ENCODE results near the gene TNNI3. TPM values are rescaled to one million over a fixed set of nuclear protein-coding genes. Genes with fewer than 3 reads are reported as not detected.

Gene TNNI3
- total RNA-seq, 2 experiments from 2014 or later = not detected

DNA sequence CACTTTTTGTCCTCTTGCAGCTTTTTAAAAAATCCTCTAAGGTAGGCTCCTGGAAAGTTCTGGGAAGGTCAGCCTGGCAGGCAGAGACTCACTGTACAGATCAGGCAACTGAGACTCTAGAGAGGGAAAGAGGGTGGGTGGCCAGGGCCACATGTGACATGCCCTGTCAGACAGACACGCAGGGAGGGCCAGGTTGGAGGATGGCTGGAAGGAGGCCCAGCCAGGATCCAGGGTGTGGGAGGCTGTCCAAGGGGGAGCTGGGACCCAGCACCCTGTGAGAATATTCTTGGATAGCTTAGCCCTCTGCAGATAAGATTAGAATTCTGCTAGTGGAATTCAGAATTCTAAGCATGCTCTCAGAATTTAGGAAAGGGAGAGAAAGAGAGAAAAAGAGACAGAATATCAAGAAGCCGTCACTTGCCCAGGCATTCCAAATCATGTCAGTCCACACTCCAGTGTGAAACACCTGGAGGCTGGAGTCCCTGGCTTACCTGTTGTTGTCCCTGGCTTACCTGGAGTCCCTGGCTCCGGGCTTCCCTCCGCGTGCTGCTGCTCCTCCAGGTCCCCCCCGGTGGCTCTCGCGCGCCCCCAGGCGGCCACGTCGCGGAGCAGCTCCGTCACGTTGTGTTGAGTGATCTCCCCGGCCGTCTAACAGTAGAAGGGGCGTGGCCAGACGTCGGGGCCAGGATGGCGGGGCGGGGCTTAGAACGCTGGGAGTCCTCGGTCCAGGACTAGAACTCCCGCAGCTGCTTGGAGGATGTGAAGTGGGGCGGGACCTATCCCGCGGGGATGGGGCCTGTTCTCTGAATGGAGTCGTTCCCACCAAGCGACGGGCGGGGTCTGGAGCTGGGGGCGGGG lies 2.8 kb upstream of the TNNI3 start:
- no peak overlapping the region for H3K27ac Mint-ChIP-seq
- Histone ChIP-seq H3K36me3 (ENCODE audit: insufficient read depth, low read length) (no peaks in the 10 kb centered on the region), H3K27me3 (ENCODE audit: control insufficient read depth in 1 of 2, insufficient read depth in 2 of 2, low read length in 2 of 2) (peaks cover 64 to 74% of the 10 kb centered on the region in 2 experiments), H3K27ac (ENCODE audit: low read depth in 1 of 2, low read length in 2 of 2) (no peak overlapping the region), H3K4me3 (ENCODE audit: low read length) (no peak overlapping the region), H3K9me3 (ENCODE audit: control insufficient read depth in 1 of 2, insufficient read depth in 1 of 2, low read length in 2 of 2) (peaks cover 0 to 37% of the 10 kb centered on the region in 2 experiments), H3K4me1 (ENCODE audit: insufficient read depth, low read length) (peaks cover 22% of the 10 kb centered on the region)
- DNase-seq = peak; percentile 65 to 93 (median 82)
- no peaks in the 10 kb centered on the region for H3K9me3 Mint-ChIP-seq
- ATAC-seq (ENCODE audit: poor library complexity) = peak; percentile 98
- intact Hi-C loops (cut with DNase I, micrococcal nuclease) = loop anchor here (1.0 to 5.0 kb wide), 2 partner anchors 72 to 73 kb away; no protein-coding TSS in a partner anchor
- TF ChIP-seq, protein P1, sequence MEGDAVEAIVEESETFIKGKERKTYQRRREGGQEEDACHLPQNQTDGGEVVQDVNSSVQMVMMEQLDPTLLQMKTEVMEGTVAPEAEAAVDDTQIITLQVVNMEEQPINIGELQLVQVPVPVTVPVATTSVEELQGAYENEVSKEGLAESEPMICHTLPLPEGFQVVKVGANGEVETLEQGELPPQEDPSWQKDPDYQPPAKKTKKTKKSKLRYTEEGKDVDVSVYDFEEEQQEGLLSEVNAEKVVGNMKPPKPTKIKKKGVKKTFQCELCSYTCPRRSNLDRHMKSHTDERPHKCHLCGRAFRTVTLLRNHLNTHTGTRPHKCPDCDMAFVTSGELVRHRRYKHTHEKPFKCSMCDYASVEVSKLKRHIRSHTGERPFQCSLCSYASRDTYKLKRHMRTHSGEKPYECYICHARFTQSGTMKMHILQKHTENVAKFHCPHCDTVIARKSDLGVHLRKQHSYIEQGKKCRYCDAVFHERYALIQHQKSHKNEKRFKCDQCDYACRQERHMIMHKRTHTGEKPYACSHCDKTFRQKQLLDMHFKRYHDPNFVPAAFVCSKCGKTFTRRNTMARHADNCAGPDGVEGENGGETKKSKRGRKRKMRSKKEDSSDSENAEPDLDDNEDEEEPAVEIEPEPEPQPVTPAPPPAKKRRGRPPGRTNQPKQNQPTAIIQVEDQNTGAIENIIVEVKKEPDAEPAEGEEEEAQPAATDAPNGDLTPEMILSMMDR (IDR thresholded peaks at IDR 0.05) = peak; percentile 85
- H3K27me3 Mint-ChIP-seq = peaks cover 69% of the 10 kb centered on the region
- POLR2A ChIA-PET = interaction anchor here (0.6 to 1.2 kb wide), 4 partner anchors 9 to 247 kb away, joined by 3 to 4 read pairs (median 4); partner anchors contain the start of gene UBE2S
- H3K36me3 Mint-ChIP-seq (ENCODE audit: low read depth) = no peaks in the 10 kb centered on the region
- H3K4me3 Mint-ChIP-seq = no peak overlapping the region
- peaks cover 11% of the 10 kb centered on the region for H3K4me1 Mint-ChIP-seq (ENCODE audit: low read depth)
- CTCF ChIA-PET = interaction anchor here (0.7 to 1.9 kb wide), 14 partner anchors 9 to 344 kb away, joined by 3 to 16 read pairs (median 4); partner anchors contain the start of genes ISOC2, PPP1R12C and UBE2S

DNA sequence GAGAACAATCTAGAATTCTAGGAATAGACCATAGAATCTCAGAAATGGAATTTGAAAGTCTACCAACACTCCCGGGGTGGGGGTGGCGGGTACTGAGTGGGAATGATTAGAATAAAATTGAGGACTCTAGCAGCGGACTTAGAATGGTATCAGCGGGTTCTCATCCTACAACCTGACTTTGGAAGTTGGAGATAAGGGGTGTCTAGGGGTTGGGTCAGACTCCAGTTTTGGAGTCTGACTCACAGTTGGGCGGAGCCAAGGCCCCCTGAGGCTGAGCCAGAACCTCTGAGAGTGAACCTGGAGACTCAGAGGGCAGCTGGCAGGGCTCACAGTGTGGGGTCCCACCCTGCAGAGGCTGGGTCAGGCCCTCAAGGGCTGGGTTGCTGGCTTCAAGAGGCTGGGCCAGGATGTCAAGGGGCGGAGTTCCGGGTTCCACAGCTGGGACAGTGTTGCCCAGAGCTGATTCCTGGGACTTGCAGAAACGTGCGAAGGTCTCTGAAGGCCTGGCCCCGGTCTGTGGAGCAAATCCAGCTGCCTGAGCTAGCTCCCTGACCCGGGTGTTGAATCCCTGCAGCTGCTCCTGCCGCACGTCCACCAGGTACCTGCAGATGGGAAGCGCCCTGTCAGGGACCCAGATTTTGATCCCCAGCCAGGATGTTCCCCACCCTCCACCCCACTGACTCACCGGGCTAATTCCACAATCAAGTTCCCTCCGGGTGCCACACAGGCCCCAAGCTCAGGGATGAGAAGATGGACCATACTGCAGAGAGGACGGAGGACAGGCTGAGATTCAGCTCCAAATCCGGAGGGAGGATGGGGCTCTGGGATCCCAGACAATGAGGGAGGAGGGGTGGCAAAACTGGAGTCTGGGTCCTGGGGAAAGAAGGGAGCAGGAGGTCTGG lies 1.6 kb upstream of the TNNI3 start:
- no peaks in the 10 kb centered on the region for H3K36me3 Mint-ChIP-seq (ENCODE audit: low read depth)
- TF ChIP-seq, protein P1 (IDR thresholded peaks at IDR 0.05) = no peak
- H3K4me3 Mint-ChIP-seq = no peak overlapping the region
- peaks cover 64% of the 10 kb centered on the region for H3K27me3 Mint-ChIP-seq
- ATAC-seq (ENCODE audit: poor library complexity) = no peak
- POLR2A ChIA-PET = interaction anchor here (0.6 to 1.2 kb wide), 3 partner anchors 8 to 143 kb away, joined by 3 read pairs; no protein-coding TSS in a partner anchor
- Histone ChIP-seq H3K9me3 (ENCODE audit: control insufficient read depth in 1 of 2, insufficient read depth in 1 of 2, low read length in 2 of 2) (peaks cover 0 to 37% of the 10 kb centered on the region in 2 experiments), H3K27ac (ENCODE audit: low read depth in 1 of 2, low read length in 2 of 2) (no peak overlapping the region), H3K4me3 (ENCODE audit: low read length) (no peak overlapping the region), H3K4me1 (ENCODE audit: insufficient read depth, low read length) (peaks cover 22% of the 10 kb centered on the region), H3K27me3 (ENCODE audit: control insufficient read depth in 1 of 2, insufficient read depth in 2 of 2, low read length in 2 of 2) (peaks cover 59 to 66% of the 10 kb centered on the region in 2 experiments), H3K36me3 (ENCODE audit: insufficient read depth, low read length) (no peaks in the 10 kb centered on the region)
- intact Hi-C loops (cut with DNase I, micrococcal nuclease) = no loop called here
- H3K4me1 Mint-ChIP-seq (ENCODE audit: low read depth) = peaks cover 17% of the 10 kb centered on the region
- CTCF ChIA-PET = interaction anchor here (1.9 kb wide), 1 partner anchor 18 kb away, joined by 16 read pairs; no protein-coding TSS in a partner anchor
- no peaks in the 10 kb centered on the region for H3K9me3 Mint-ChIP-seq
- H3K27ac Mint-ChIP-seq = no peak overlapping the region
- DNase-seq = no peak

DNA sequence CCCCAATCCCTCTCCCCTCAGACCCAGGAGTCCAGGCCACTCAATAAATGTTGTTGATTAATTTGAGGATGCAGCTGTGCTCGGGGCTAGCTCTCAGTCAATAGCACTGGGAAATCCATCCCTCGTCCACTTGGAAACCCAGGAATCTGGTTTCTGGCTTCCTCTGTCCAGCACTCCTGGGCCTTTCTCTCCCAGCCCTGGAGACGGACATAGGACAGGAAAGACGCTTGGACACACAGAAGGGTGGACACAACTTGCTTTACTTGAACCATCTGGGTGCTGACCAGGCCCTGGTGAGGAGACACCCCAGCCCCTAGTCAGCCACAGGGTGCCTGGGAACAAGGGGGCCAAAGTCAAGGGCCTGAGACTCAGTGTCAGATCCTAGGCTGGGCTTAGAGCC lies 891 bp upstream of the TNNI3 start:
- no peaks in the 10 kb centered on the region for H3K36me3 Mint-ChIP-seq (ENCODE audit: low read depth)
- Histone ChIP-seq H3K4me1 (ENCODE audit: insufficient read depth, low read length) (peaks cover 28% of the 10 kb centered on the region), H3K4me3 (ENCODE audit: low read length) (no peak overlapping the region), H3K27me3 (ENCODE audit: control insufficient read depth in 1 of 2, insufficient read depth in 2 of 2, low read length in 2 of 2) (peaks cover 54 to 59% of the 10 kb centered on the region in 2 experiments), H3K27ac (ENCODE audit: low read depth in 1 of 2, low read length in 2 of 2) (no peak overlapping the region), H3K9me3 (ENCODE audit: control insufficient read depth in 1 of 2, insufficient read depth in 1 of 2, low read length in 2 of 2) (peaks cover 0 to 41% of the 10 kb centered on the region in 2 experiments), H3K36me3 (ENCODE audit: insufficient read depth, low read length) (no peaks in the 10 kb centered on the region)
- TF ChIP-seq, protein P1 (IDR thresholded peaks at IDR 0.05) = no peak
- H3K9me3 Mint-ChIP-seq = no peaks in the 10 kb centered on the region
- CTCF ChIA-PET = no interaction called here
- POLR2A ChIA-PET = no interaction called here
- no peak overlapping the region for H3K27ac Mint-ChIP-seq
- intact Hi-C loops (cut with DNase I, micrococcal nuclease) = no loop called here
- ATAC-seq (ENCODE audit: poor library complexity) = no peak
- H3K4me3 Mint-ChIP-seq = no peak overlapping the region
- no peak for DNase-seq
- H3K4me1 Mint-ChIP-seq (ENCODE audit: low read depth) = peaks cover 23% of the 10 kb centered on the region
- H3K27me3 Mint-ChIP-seq = peaks cover 57% of the 10 kb centered on the region
